ENCODE measurements around the gene PDE2A. TPM values are rescaled to one million over a fixed set of nuclear protein-coding genes. Genes with fewer than 3 reads are reported as not detected.

Gene PDE2A
- total RNA-seq, 1 donor from 2014 or later: 403 TPM

GRCh38 chr11:72637198-72637597, 37.0 kb downstream of the PDE2A start:
- no peaks in the 10 kb centered on the region for H3K9me3 ChIP-seq
- no peaks in the 10 kb centered on the region for H3K36me3 ChIP-seq
- H3K27me3 ChIP-seq: peaks cover 9% of the 10 kb centered on the region
- intact Hi-C loops (cut with DNase I): no loop called here
- no peak for DNase-seq (ENCODE audit: low spot score in 2 of 2)
- no peaks in the 10 kb centered on the region for H3K4me1 ChIP-seq
- TF ChIP-seq CTCF (IDR thresholded peaks at IDR 0.05): no peak
- no peak overlapping the region for H3K27ac ChIP-seq
- H3K4me3 ChIP-seq: no peak overlapping the region

GRCh38 chr11:72636376-72636775, 37.8 kb downstream of the PDE2A start:
- Histone ChIP-seq H3K9me3 (no peaks in the 10 kb centered on the region), H3K27ac (no peak overlapping the region), H3K27me3 (peaks cover 9% of the 10 kb centered on the region), H3K4me1 (peaks cover 0 to 4% of the 10 kb centered on the region in 2 donors), H3K36me3 (no peaks in the 10 kb centered on the region), H3K4me3 (no peak overlapping the region)
- intact Hi-C loops (cut with DNase I): no loop called here
- no peak for DNase-seq (ENCODE audit: low spot score in 2 of 2)
- TF ChIP-seq CTCF (IDR thresholded peaks at IDR 0.05): no peak

GRCh38 chr11:72635933-72636332, 38.3 kb downstream of the PDE2A start:
- intact Hi-C loops (cut with DNase I): no loop called here

GRCh38 chr11:72635309-72635915, 38.8 kb downstream of the PDE2A start:
- H3K4me1 ChIP-seq: peaks cover 0 to 5% of the 10 kb centered on the region in 2 donors
- no peaks in the 10 kb centered on the region for H3K36me3 ChIP-seq
- DNase-seq (ENCODE audit: low spot score in 2 of 2): no peak
- no peak overlapping the region for H3K27ac ChIP-seq
- intact Hi-C loops (cut with DNase I): no loop called here
- peaks cover under 1% of the 10 kb centered on the region for H3K27me3 ChIP-seq
- TF ChIP-seq CTCF (IDR thresholded peaks at IDR 0.05): no peak
- H3K4me3 ChIP-seq: no peak overlapping the region
- H3K9me3 ChIP-seq: no peaks in the 10 kb centered on the region

More at GRCh38 chr11:72635933-72636332, 38.3 kb downstream of the PDE2A start:
- Histone ChIP-seq H3K4me1 (peaks cover 0 to 5% of the 10 kb centered on the region in 2 donors), H3K4me3 (no peak overlapping the region), H3K27me3 (peaks cover 6% of the 10 kb centered on the region), H3K9me3 (no peaks in the 10 kb centered on the region), H3K27ac (no peak overlapping the region), H3K36me3 (no peaks in the 10 kb centered on the region)
- TF ChIP-seq CTCF (IDR thresholded peaks at IDR 0.05): no peak
- DNase-seq (ENCODE audit: low spot score in 2 of 2): no peak

- intact Hi-C loops (cut with DNase I): no loop called here
- H3K27ac ChIP-seq: no peak overlapping the region
- H3K4me3 ChIP-seq: no peak overlapping the region
- TF ChIP-seq CTCF (IDR thresholded peaks at IDR 0.05): no peak
- no peaks in the 10 kb centered on the region for H3K27me3 ChIP-seq
- DNase-seq (ENCODE audit: low spot score in 2 of 2): no peak
- H3K4me1 ChIP-seq: peaks cover 0 to 5% of the 10 kb centered on the region in 2 donors
- no peaks in the 10 kb centered on the region for H3K9me3 ChIP-seq
- no peaks in the 10 kb centered on the region for H3K36me3 ChIP-seq
Observed at GRCh38 chr11:72634472-72635095, 39.6 kb downstream of the PDE2A start.
